HG02870 (cell line): ENCODE data around the gene OR14A2.
"Not testable (repeated sequence)": the region's sequence is repeated elsewhere in the genome, so short reads cannot be mapped to it uniquely, and the experiment has no call there.

Experiments used
- ATAC-seq: cut with Tn5 transposase; IDR thresholded peaks from one replicate; pipeline ENCODE4 v1.9.1; 2021; ENCODE audit warnings: mild to moderate bottlenecking, moderate library complexity; ENCODE audit not compliant: unreplicated experiment

The OR14A2 gene

DNA sequence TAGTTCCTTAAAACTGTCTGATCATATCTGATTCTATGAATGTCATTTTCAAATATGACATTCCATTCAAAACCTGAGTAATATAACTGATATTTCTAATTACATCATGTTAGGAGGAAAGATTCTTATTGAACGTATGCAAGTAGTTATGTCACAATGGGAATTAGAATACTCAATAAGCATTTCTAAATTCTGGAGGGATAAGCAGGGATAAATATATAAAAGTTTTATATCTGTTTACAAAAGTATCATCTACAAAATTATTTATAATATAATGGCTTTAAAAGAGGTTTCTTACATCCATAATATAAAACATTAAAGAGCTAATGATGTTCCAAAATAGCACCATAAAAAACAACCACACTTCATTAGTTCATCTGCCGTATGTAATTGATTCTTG, at the start of gene OR14A2:
TSS of gene OR14A2 (minus strand) at position 101 of the 400 bp plus-strand sequence.
- ATAC-seq, result no peak

DNA sequence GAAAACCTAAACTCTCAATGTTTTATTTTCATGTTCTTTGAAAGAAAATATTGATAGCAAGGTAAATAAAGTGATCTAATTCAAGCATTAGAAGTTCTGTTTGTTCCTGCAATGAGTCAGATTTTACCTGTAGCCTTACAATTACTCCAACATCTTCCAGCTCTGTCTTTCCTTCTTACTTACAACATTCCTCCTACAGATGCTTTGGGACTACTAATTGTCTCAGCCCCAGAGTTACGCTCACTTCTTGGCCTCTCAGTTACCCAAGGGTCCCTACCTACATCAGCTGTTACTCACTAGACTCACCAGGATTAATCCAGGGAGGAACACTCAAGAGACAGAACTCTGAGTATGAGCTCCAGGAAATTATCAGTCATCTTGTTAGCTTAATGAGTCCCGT, 49.6 kb upstream of the OR14A2 start:
- no peak for ATAC-seq

DNA sequence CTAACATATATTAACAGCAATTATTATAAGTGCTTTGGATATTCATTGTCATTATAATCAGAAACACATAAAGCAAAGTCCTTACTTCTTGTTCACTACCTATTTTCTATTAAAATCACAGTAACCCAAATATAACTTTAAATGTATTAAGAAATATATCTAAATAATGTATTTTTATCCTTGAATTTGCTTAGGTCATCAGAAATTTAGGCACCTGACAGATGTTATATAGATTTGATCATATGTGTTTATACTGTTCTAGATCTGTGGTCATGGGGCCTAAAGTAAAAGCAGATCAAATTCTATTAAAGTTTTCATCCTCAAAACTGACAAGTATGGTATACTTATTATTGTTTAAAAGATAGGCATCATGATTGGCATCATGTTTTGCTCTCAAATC, 21.7 kb upstream of the OR14A2 start:
- ATAC-seq, result no peak

DNA sequence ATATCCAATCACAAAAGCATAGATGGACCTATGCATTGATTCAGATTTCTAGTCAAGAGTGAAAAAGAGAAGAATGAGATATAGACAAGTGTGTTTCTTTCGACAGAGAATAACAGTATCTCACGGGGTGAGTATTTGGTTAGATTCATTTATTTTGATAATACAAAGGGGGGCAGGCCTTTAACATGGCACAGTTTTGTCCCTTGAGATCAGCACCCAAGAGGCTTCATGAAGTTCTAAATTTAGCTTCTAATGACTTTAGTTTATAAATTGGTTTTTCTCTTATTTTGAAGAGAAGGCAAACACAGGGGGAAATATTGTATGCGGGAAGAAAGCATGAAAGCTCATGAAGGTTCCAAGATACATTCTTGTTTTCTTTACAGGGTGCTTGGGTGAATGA, 12.5 kb upstream of the OR14A2 start, which contains the start of gene OR1C1:
TSS of gene OR1C1 (minus strand) at position 101 of the 400 bp plus-strand sequence. CDS start 2,150 bp downstream, outside the sequence.
- ATAC-seq, result no peak

DNA sequence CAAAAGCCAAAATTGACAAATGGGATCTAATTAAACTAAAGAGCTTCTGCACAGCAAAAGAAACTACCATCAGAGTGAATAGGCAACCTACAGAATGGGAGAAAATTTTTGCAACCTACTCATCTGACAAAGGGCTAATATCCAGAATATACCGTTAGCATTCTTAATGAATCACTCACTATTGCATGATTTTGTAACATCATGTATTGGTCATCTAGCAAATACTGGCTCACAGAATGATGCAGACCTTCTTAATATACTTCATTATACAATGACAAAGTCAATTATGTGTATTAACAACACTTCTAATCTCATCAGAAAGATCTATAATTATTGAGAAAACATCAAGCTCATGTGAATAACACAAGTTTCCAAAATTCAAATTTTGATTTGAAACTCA, 6.4 kb upstream of the OR14A2 start:
- ATAC-seq, result not testable (repeated sequence)

DNA sequence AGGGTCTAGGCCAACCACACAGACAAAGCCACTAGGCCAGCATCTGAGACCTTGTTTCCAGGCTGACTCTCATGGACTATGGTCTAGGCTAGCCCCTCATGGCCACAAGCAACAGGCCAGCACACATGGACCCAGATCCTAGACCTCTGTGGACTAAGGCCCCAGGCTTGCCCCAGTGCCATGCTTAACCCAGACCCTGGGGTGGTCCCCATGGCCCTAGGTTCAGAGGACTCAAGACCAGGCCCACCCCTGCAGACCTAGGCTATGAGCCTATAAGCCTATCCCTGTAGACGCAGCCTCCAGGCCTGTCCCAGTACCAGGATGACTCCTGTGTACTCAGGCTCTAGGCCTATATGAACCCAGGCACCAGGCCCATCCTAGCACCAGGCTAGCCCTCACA, 1.9 kb upstream of the OR14A2 start:
- no peak for ATAC-seq

DNA sequence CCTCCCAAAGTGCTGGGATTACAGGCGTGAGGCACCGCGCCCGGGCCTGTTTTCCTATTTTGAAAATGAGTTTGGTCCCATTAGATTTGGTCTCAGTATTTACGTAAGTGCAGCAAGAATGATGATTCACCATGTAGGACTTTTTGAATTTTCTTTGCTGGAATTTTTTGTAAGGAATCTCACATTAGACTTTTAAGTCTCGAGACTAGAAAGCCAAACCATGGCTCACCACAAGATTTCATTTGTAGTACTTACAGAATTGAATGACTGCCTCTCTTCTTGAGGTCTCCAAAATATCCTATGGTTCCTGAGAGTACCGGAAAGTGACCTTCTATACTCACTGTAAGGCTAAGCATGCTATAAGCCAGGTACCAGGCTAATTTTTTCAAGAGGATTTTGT, 325 bp downstream of the OR14A2 start:
- ATAC-seq, result no peak

DNA sequence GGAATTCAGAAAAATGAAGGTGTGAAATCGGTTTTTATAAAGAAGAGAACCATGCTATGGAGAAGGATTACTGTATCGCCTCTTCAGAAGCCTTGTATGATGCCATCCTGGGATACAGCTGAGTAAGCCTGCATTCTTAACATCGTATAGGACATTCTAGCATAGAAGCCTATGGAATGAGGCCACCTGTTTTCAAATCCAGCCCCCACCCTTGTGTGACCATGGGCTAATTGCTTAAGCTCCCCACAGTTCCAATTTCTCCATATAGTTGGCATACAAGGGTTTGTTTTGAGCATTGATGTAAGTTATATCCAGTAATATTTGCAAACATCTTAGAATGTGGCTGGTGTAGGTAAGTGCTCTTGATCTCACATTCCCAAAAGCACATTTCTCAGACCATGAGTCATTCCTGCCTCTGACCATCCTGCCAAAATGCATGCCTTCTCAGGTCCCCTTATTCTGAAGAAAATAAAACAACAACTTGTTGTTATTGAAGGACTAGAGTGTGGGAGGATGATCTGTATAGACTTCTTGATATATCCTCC, 1.5 kb downstream of the OR14A2 start:
- no peak for ATAC-seq

DNA sequence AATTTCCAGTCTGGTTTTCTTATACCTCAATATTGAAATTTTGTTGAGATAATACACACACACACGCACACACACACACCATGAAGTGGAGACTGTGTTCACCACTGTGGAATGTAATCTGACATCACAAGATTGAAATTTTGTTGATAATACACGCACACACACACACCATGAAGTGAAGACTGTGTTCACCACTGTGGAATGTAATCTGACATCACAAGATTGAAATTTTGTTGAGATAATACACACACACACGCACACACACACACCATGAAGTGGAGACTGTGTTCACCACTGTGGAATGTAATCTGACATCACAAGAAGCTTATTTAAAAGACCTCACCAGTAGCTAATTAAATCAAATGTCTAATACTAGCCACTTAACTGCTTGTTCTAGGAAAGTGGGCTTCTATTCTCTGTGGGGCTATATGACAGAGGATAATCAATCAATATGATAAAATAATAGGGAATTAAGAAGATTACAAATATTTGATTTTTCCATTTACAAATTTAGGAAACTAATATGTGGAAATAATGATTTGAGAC, 5.7 kb downstream of the OR14A2 start:
- ATAC-seq, result not testable (repeated sequence)

DNA sequence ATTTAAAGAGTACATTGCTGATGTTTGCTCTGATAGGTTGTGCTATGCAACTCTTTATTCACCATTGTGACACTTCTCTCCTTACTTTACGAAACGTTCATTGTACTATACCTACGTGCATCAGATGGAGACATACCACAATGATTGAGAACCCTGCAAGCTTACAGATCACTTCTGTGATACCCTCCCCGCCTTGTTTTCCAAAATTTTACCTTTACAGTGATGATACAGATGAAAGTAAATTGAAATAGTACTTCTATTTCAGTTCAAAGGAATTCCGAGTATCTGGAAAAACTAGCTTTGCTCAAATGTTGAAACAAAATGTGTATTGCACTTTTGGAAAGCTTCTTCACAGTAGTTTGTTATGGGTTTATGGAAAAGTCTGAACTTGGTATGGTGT, 6.2 kb downstream of the OR14A2 start:
- no peak for ATAC-seq

DNA sequence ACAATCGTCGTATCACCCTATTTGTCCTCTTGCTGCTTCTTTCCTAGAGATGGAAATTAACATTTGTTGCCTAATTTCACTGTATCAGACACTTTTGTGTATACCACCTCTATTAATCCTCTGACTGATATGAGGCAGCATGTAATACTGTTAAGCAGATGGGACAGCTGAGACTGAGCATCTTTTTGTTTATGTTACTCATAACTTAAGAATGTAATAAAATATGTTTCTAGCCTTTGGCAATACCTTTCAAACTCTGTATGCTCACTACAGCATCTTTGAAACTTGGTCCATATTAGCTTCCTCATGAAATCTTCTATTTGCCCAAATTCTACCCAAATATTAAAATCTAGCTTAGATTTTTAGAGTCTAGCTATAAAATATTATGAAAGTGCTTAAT, 7.2 kb downstream of the OR14A2 start:
- ATAC-seq, result no peak

DNA sequence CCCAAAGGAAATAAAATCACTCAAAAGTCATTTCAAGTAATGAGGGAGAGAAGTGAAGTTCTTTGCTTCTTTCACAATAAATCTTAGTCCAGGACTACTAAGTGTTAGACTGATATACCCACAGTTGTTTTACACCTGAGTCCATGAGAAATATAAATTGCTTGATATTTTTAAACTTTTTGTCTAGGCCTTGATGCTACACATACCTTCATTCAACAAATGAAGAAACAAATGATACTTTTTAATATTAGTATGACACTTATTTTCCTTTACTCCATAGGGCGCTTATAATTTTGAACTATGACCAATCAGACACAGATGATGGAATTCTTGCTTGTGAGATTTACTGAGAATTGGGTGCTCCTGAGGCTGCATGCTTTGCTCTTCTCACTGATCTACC, 9.6 kb downstream of the OR14A2 start, which contains the start of gene OR14K1:
TSS of gene OR14K1 (plus strand) at position 301 of the 400 bp plus-strand sequence. CDS start at position 301, 0 bp downstream.
- ATAC-seq, result no peak

DNA sequence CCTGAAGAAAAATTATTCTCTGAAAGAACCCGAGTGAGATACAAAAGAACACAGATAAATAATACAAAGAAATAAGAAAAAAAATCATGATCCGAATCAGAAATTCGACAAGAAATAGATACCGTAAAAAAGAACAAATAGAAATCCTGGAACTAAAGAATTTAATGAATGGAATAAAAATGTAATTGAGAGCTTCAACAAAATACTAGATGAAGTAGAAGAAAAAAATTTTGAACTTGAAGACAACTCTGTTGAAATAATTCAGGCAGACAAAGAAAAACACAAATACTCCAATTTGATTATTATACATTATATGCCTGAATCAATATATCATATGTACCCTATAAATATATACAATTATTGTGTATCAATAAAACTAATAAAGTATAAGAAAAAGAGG, 26.7 kb downstream of the OR14A2 start:
- no peak for ATAC-seq

DNA sequence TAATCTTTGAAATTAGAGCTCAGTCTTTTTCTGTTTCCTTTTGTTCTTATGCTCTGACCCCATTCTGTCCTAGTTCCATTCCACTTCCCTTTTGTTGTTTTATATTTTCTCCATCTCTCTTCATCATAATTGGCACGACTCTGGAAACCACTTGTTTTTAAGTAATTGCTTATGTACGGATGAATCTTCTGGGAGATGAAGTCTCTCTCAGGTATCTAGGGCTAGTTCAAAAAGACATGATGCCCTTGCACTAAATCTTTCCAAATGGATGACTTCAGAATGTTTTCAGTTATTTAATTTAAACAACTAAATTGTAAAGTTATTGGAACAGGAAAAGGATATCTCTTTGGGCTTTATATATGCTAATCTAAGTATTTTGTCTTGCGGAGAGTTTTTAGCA, 31.4 kb downstream of the OR14A2 start, which contains the start of gene OR6F1:
TSS of gene OR6F1 (minus strand) at position 101 of the 400 bp plus-strand sequence. CDS start 3,891 bp downstream, outside the sequence.
- ATAC-seq, result no peak

DNA sequence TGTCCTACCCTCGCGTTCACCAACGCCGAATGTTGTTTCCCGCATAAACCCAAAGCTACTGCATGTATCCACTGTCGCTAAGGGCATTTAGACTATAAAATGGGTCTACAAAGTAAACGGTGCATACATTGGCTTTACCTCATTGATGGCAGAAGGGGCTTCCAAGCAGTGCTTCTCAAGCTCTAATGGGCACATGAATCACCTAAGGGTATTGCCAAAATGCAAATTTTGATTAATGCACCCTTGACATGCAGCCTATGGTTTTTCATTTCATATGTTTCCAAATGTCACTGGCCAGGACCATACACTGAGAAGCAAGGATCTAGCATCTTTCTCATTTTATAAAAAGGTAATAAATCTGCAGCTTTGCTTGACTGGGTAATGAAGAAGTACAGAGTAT, 34.2 kb downstream of the OR14A2 start:
- ATAC-seq, result no peak

DNA sequence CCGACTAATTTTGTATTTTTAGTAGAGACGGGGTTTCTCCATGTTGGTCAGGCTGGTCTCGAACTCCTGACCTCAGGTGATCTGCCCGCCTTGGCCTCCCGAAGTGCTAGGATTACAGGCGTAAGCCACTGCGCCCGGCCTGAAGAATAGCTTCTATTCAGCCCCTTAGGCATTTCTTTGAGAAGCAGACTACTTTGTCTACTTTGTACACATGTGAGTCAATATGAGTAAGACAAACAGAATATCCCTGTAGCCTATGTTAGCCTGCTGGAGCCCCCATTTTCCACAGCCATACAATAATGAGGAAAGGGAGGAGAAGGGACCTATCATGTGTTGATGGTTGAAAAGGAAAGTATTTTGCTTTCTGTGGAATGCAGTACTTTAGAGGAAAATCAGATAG, 37.3 kb downstream of the OR14A2 start:
- not testable (repeated sequence) for ATAC-seq

DNA sequence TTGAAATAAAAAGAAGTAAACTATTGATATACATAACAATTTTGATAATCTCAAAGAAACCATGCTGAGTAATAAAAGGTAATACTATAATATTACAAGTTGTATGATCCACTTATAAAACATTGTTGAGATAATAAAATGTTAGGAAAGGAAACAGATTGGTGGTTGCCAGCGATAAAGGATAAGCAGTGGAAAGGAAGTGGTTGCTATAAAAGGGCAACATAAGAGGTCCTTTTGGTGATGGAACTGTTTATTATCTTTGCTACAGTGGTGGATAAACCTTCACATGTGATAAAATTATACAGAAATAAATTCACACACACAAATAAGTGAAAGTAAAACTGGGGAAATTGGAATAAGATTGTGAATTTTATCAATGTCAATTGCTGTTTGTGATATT, 46.6 kb downstream of the OR14A2 start:
- ATAC-seq, result no peak

DNA sequence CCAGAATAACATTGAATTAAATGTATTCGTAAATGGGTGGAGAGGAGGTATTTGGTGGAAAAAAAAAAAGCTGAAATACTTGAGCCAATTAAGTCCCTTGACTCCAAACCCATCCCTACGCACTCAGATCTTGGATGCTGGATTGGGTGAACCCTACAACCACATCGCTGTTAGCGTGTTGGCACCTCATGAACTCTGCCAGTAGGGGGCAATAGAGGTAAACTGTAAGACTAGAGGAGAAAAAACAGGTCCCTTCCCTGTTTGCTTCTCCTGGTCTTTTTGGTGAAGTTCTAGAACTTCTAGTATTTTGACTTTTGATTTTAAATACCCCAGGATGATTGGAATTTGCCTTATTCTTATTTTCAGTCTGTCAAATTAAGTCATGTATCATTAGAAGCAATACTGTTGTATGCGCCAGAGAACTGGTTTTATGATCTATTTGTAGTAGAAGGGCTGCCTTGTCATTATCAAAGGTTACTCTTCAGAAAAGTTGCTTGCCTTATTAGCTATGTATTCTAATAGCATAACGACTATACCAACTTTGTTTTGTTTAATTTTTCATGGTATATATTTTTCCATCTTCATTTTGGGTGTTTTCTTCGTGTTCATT, 66.5 kb downstream of the OR14A2 start:
- ATAC-seq, result peak; percentile 95

DNA sequence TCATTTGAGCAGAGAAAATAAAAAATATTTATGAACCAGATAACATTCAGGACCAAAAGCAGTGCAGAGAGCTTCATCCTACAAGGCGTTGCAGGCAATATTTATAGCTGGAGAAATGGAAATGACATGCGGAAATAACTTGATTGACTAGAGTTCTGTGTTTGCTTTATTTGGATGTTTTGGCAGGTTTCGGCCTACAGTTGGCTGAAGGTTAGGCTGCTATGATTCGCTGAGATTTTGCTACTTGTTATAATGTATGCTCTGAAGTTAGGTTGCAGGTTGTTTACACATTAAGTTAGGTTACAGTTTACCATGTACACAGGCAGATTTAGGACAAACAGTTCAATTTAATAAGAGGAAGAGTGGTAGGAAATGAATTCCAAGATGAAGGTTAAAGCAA, 67.8 kb downstream of the OR14A2 start:
- no peak for ATAC-seq

DNA sequence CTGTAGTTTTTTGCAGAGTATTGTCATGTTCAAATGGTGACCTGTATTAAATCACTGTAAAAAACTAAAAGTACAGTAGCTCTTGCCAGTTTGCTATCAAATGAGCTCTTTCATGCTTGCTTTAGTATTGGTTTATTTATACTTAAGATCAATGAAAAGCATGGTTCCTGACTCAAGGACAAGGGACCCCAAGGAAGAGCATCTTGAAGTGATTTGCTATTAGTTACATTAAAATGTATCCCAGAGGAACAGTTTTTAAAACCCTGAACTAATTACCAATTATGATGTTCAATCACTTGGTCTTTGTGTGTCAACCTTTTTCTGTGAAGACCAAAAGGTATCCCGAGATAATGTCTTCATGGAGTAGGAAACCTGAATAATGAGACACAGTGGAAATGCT, 68.3 kb downstream of the OR14A2 start, which contains the start of gene OR13G1:
TSS of gene OR13G1 (minus strand) at position 101 of the 400 bp plus-strand sequence. CDS start 6,698 bp downstream, outside the sequence.
- no peak for ATAC-seq
